Caki2 (cell line): Measurements from ENCODE around the gene RTP2. TPM values are rescaled to one million over a fixed set of nuclear protein-coding genes. Genes with fewer than 3 reads are reported as not detected.

Experiments
- total RNA-seq: library from RNA; depleted of rRNA; stranded (reverse); fragments of >200 nt; shearing (Covaris generic); gene quantifications from 2 replicates; pipeline ENCODE4 v1.2.3, GENCODE V29; 2014; ENCODE audit warnings: low replicate concordance; rRNA removed

Gene RTP2
- total RNA-seq, 1 experiment from 2014 or later, result 0.30 TPM

Other genes starting within 250 kb of the RTP2 start
- gene SST, start 32.2 kb downstream of the RTP2 start, total RNA-seq, result 219 and 309 TPM in 2 replicates
- 1.8 and 3.0 TPM in 2 replicates for gene BCL6, start 42.9 kb upstream of the RTP2 start, total RNA-seq